H9 (cell line): ENCODE results near the gene YKT6. TPM values are rescaled to one million over a fixed set of nuclear protein-coding genes. Genes with fewer than 3 reads are reported as not detected.

Source experiments
- DNase-seq: peaks from one replicate; pipeline ENCODE4 v3.0.0-alpha.2; 2017
- H2AFZ ChIP-seq: one replicate; pipeline ENCODE4 v1.6.1; 2013; ENCODE audit warnings: mild to moderate bottlenecking, low read length, control low read depth, moderate library complexity
- H2AK5ac ChIP-seq: 2 replicates; pipeline ENCODE4 v1.6.1; 2013; ENCODE audit warnings: low read length, control low read depth, mixed read lengths; ENCODE audit not compliant: insufficient read length
- H2BK120ac ChIP-seq: one replicate; pipeline ENCODE4 v1.6.1; 2013; ENCODE audit warnings: low read depth, mild to moderate bottlenecking, low read length, control low read depth, inconsistent platforms; ENCODE audit not compliant: poor library complexity, severe bottlenecking
- H2BK12ac ChIP-seq: 2 replicates; pipeline ENCODE4 v1.6.1; 2013; ENCODE audit warnings: low read length, control low read depth, mixed read lengths, low read depth; ENCODE audit not compliant: insufficient read length
- H2BK15ac ChIP-seq: 2 replicates; pipeline ENCODE4 v1.6.1; 2013; ENCODE audit warnings: low read depth, low read length, control low read depth
- H2BK20ac ChIP-seq: one replicate; pipeline ENCODE4 v1.6.1; 2013; ENCODE audit warnings: low read depth, mild to moderate bottlenecking, low read length, control low read depth, inconsistent platforms; ENCODE audit not compliant: poor library complexity, severe bottlenecking
- H2BK5ac ChIP-seq: 2 replicates; pipeline ENCODE4 v1.6.1; 2013; ENCODE audit warnings: low read length, control low read depth, mixed read lengths; ENCODE audit not compliant: insufficient read length
- H3K14ac ChIP-seq: 2 replicates; pipeline ENCODE4 v1.6.1; 2013; ENCODE audit warnings: low read length, control low read depth; ENCODE audit not compliant: insufficient read depth
- H3K18ac ChIP-seq: 2 replicates; pipeline ENCODE4 v1.6.1; 2013; ENCODE audit warnings: low read depth, mild to moderate bottlenecking, mixed read lengths, low read length, control low read depth; ENCODE audit not compliant: insufficient read length
- H3K23ac ChIP-seq: 2 replicates; pipeline ENCODE4 v1.6.1; 2013; ENCODE audit warnings: low read length, control low read depth, mixed read lengths, low read depth; ENCODE audit not compliant: insufficient read length
- H3K23me2 ChIP-seq: 2 replicates; pipeline ENCODE4 v1.6.1; 2013; ENCODE audit warnings: low read depth, mild to moderate bottlenecking, mixed read lengths, low read length, control low read depth; ENCODE audit not compliant: insufficient read length, poor library complexity, severe bottlenecking
- H3K27ac ChIP-seq: 2 replicates; pipeline ENCODE4 v1.5.1; 2013; ENCODE audit warnings: low read length, control low read depth, mixed read lengths, low read depth; ENCODE audit not compliant: insufficient read length
- H3K27me3 ChIP-seq: 2 replicates; pipeline ENCODE4 v1.6.1; 2013; ENCODE audit warnings: low read length, control low read depth, inconsistent platforms; ENCODE audit not compliant: insufficient read depth
- H3K4ac ChIP-seq: 2 replicates; pipeline ENCODE4 v1.6.1; 2013; ENCODE audit warnings: low read depth, mild to moderate bottlenecking, control low read depth, inconsistent platforms, low read length, moderate library complexity
- H3K4me1 ChIP-seq: 2 replicates; pipeline ENCODE4 v1.6.1; 2013; ENCODE audit warnings: low read length, control low read depth, inconsistent platforms; ENCODE audit not compliant: insufficient read depth
- H3K4me2 ChIP-seq: 2 replicates; pipeline ENCODE4 v1.6.1; 2013; ENCODE audit warnings: low read length, control low read depth, mixed read lengths; ENCODE audit not compliant: insufficient read length, insufficient read depth
- H3K56ac ChIP-seq: 2 replicates; pipeline ENCODE4 v1.6.1; 2013; ENCODE audit warnings: low read depth, mild to moderate bottlenecking, mixed read lengths, low read length, control low read depth; ENCODE audit not compliant: insufficient read length
- H3K79me1 ChIP-seq: 2 replicates; pipeline ENCODE4 v1.6.1; 2013; ENCODE audit warnings: low read depth, mild to moderate bottlenecking, moderate library complexity, low read length, control low read depth, inconsistent platforms; ENCODE audit not compliant: insufficient read depth, poor library complexity, severe bottlenecking
- H3K79me2 ChIP-seq: 2 replicates; pipeline ENCODE4 v1.6.1; 2013; ENCODE audit warnings: low read length, control low read depth, inconsistent platforms; ENCODE audit not compliant: insufficient read depth
- H3K9ac ChIP-seq: 2 replicates; pipeline ENCODE4 v1.6.1; 2013; ENCODE audit warnings: low read length, control low read depth, mixed read lengths; ENCODE audit not compliant: insufficient read length; ENCODE audit errors: extremely low read depth
- H3K9me3 ChIP-seq: one replicate; pipeline ENCODE4 v1.6.1; 2013; ENCODE audit warnings: low read depth, low read length, inconsistent platforms; ENCODE audit not compliant: control insufficient read depth
- H3T11ph ChIP-seq: one replicate; pipeline ENCODE4 v1.6.1; 2013; ENCODE audit warnings: mild to moderate bottlenecking, low read length, control low read depth, inconsistent platforms
- H4K20me1 ChIP-seq: one replicate; pipeline ENCODE4 v1.6.1; 2013; ENCODE audit not compliant: control insufficient read depth, insufficient read length, insufficient read depth
- H4K5ac ChIP-seq: 2 replicates; pipeline ENCODE4 v1.6.1; 2013; ENCODE audit warnings: low read depth, mild to moderate bottlenecking, mixed read lengths, low read length, control low read depth; ENCODE audit not compliant: insufficient read length
- H4K8ac ChIP-seq: replicated peaks from 2 replicates; pipeline ENCODE4 v1.6.1; 2013; ENCODE audit warnings: low read length, control low read depth, mixed read lengths, low read depth; ENCODE audit not compliant: insufficient read length
- H4K91ac ChIP-seq: 2 replicates; pipeline ENCODE4 v1.6.1; 2013; ENCODE audit warnings: low read depth, mild to moderate bottlenecking, moderate library complexity, mixed read lengths, low read length, control low read depth; ENCODE audit not compliant: insufficient read length
- H3K27ac Mint-ChIP-seq, 3 experiments: 2 replicates in 2 of 3; 3 replicates in 1 of 3; pipeline ENCODE4 v1.8.0; 2020 to 2021; ENCODE audit warnings: mixed read lengths in 3 of 3, mild to moderate bottlenecking in 1 of 3, moderate library complexity in 1 of 3
- H3K27me3 Mint-ChIP-seq: 2 replicates; pipeline ENCODE4 v1.8.0; 2021; ENCODE audit warnings: low read depth, mild to moderate bottlenecking, moderate library complexity, mixed read lengths
- H3K36me3 Mint-ChIP-seq, 3 experiments: 2 replicates in 2 of 3; 3 replicates in 1 of 3; pipeline ENCODE4 v1.8.0; 2020 to 2021; ENCODE audit warnings: low read depth in 3 of 3, mixed read lengths in 3 of 3; ENCODE audit not compliant: insufficient read depth in 1 of 3
- H3K4me1 Mint-ChIP-seq, 2 experiments: 2 replicates each; pipeline ENCODE4 v1.8.0; 2020; ENCODE audit warnings: mixed read lengths in 2 of 2
- H3K4me3 Mint-ChIP-seq, 2 experiments: 2 replicates in 1 of 2; 3 replicates in 1 of 2; pipeline ENCODE4 v1.8.0; 2020 to 2021; ENCODE audit warnings: mild to moderate bottlenecking in 2 of 2, mixed read lengths in 2 of 2, moderate library complexity in 1 of 2
- H3K9me3 Mint-ChIP-seq, 2 experiments: 2 replicates in 1 of 2; 3 replicates in 1 of 2; pipeline ENCODE4 v1.8.0; 2020; ENCODE audit warnings: mild to moderate bottlenecking in 2 of 2, mixed read lengths in 2 of 2, moderate library complexity in 1 of 2
- CTCF ChIP-seq: fragments of 200-600 bp; sonication (generic); conservative IDR thresholded peaks from 3 replicates; pipeline ENCODE4 v1.8.0; 2021; ENCODE audit warnings: antibody characterized with exemption, mild to moderate bottlenecking
- WGBS: extraction: QIAGEN DNeasy Blood & Tissue Kit; methylation state at CpG from one replicate; pipeline ENCODE4 v1.1.7; 2013; ENCODE audit warnings: missing lambda C conversion rate, low lambda C conversion rate, mixed read lengths; ENCODE audit not compliant: insufficient read length; ENCODE audit errors: extremely low coverage; 5-methylcytosine and 5-hydroxymethylcytosine counted together
- total RNA-seq: library from RNA; stranded (reverse); gene quantifications from 2 replicates; pipeline ENCODE4 v1.2.1, GENCODE V29; 2021

YKT6 gene
- total RNA-seq, 1 experiment from 2014 or later: 104 TPM

GRCh38 chr7:44257213-44257612, 56.4 kb downstream of the YKT6 start:
- no peaks in the 10 kb centered on the region for H3K9me3 ChIP-seq
- no peaks in the 10 kb centered on the region for H3K4me1 ChIP-seq
- no peak overlapping the region for H2BK15ac ChIP-seq
- no peaks in the 10 kb centered on the region for H4K20me1 ChIP-seq
- H3K4me1 Mint-ChIP-seq: no peaks in the 10 kb centered on the region
- H3K23ac ChIP-seq: no peak overlapping the region
- H3K79me1 ChIP-seq: no peaks in the 10 kb centered on the region
- H3K27ac ChIP-seq: no peak overlapping the region
- no CpG with 5 or more reads among the region's 6 CpGs for WGBS
- TF ChIP-seq CTCF: no peak
- H3K9ac ChIP-seq: no peak overlapping the region
- H4K91ac ChIP-seq: no peak overlapping the region
- no peak overlapping the region for H4K8ac ChIP-seq
- peaks cover 4 to 8% of the 10 kb centered on the region in 2 experiments; a peak in 4 of 5 replicates for H3K9me3 Mint-ChIP-seq
- H3K36me3 Mint-ChIP-seq: no peaks in the 10 kb centered on the region
- H3T11ph ChIP-seq: no peak overlapping the region
- H2BK5ac ChIP-seq: no peak overlapping the region
- no peaks in the 10 kb centered on the region for H3K79me2 ChIP-seq
- H3K18ac ChIP-seq: no peak overlapping the region
- no peak overlapping the region for H3K14ac ChIP-seq
- no peak for DNase-seq
- H3K4me2 ChIP-seq: no peak overlapping the region
- no peak overlapping the region for H3K27ac Mint-ChIP-seq
- no peaks in the 10 kb centered on the region for H3K23me2 ChIP-seq
- no peak overlapping the region for H2AK5ac ChIP-seq
- no peak overlapping the region for H2BK12ac ChIP-seq
- no peak overlapping the region for H3K4ac ChIP-seq
- no peak overlapping the region for H4K5ac ChIP-seq
- no peak overlapping the region for H2BK20ac ChIP-seq
- H3K27me3 Mint-ChIP-seq: no peaks in the 10 kb centered on the region; the same call in 1 of the 2 replicates
- no peaks in the 10 kb centered on the region for H3K27me3 ChIP-seq
- no peak overlapping the region for H3K4me3 Mint-ChIP-seq
- H2BK120ac ChIP-seq: no peak overlapping the region
- no peak overlapping the region for H3K56ac ChIP-seq
- H2AFZ ChIP-seq: no peak overlapping the region
